ENCODE results near the gene SLC8A1.

- no peak for TF ChIP-seq SREBF2 (IDR thresholded peaks at IDR 0.05; ENCODE audit: low read length)
- TF ChIP-seq EGR1 (IDR thresholded peaks at IDR 0.05; ENCODE audit: borderline replicate concordance in 1 of 2, low read depth in 2 of 2, low read length in 2 of 2), result no peak
These were observed 242.1 kb downstream of the SLC8A1 start for GRCh38 chr2:40209761-40210160.

Data from GM12878 (cell line).